Tibial nerve (tissue), 4 donors: Measurements from ENCODE around the gene C1orf116. TPM values are rescaled to one million over a fixed set of nuclear protein-coding genes. Genes with fewer than 3 reads are reported as not detected.

Experiments
- DNase-seq, 2 donors: peaks; one replicate each; pipeline ENCODE4 v3.0.0-alpha.2; 2019; ENCODE audit warnings: low spot score in 2 of 2
- H3K27ac ChIP-seq, 4 donors: fragments of 200-600 bp; sonication (generic) in 3 of 4; one replicate each; pipeline ENCODE4 v1.5.1; 2017 to 2019; ENCODE audit warnings: mild to moderate bottlenecking in 1 of 4
- H3K27me3 ChIP-seq, 2 donors: fragments of 200-600 bp; sonication (generic) in 1 of 2; one replicate each; pipeline versions ENCODE4 v1.5.1 to v1.6.0; 2017 to 2019
- H3K36me3 ChIP-seq, 3 donors: fragments of 200-600 bp; sonication (generic); one replicate each; pipeline ENCODE4 v1.5.1; 2018 to 2019
- H3K4me1 ChIP-seq, 4 donors: fragments of 200-600 bp; sonication (generic) in 3 of 4; one replicate each; pipeline ENCODE4 v1.5.1; 2017 to 2019
- H3K4me3 ChIP-seq, 4 donors: fragments of 200-600 bp; sonication (generic) in 3 of 4; one replicate each; pipeline ENCODE4 v1.5.1; 2017 to 2019; ENCODE audit warnings: mild to moderate bottlenecking in 1 of 4, moderate library complexity in 1 of 4
- H3K9me3 ChIP-seq, 4 donors: fragments of 200-600 bp; sonication (generic) in 3 of 4; one replicate each; pipeline ENCODE4 v1.5.1; 2017 to 2019
- CTCF ChIP-seq, 5 experiments: fragments of 200-600 bp in 3 of 5; fragments of 450-650 bp in 2 of 5; sonication (generic) in 3 of 5; IDR thresholded peaks; one replicate each; pipeline ENCODE4 v1.5.1; 2016 to 2019; ENCODE audit warnings: antibody characterized with exemption in 5 of 5, mild to moderate bottlenecking in 3 of 5, moderate library complexity in 2 of 5
- EP300 ChIP-seq, 2 donors: sonication (generic); formaldehyde crosslinking; IDR thresholded peaks; one replicate each; pipeline ENCODE4 v1.6.1; 2017; ENCODE audit warnings: antibody characterized with exemption in 2 of 2, mild to moderate bottlenecking in 1 of 2
- POLR2A ChIP-seq, 2 donors: fragments of 450-650 bp; IDR thresholded peaks; one replicate each; pipeline ENCODE4 v1.6.1; 2017; ENCODE audit warnings: antibody characterized with exemption in 2 of 2, mild to moderate bottlenecking in 2 of 2, moderate library complexity in 2 of 2
- WGBS, 2 donors: methylation state at CpG; one replicate each; pipeline ENCODE4 v1.1.5; 2018; 5-methylcytosine and 5-hydroxymethylcytosine counted together
- total RNA-seq, 4 donors: library from RNA; depleted of rRNA; stranded (reverse); fragments of >200 nt; gene quantifications; one replicate each; pipeline ENCODE4 v1.1.0, GENCODE V29; 2016

C1orf116 gene
- total RNA-seq, 4 donors from 2014 or later, result 0.44 TPM; not detected in 3

- Histone ChIP-seq H3K4me3 (peak overlapping the region; percentile 91 to 99 (median 92)), H3K36me3 (peaks cover 0 to 28% (median 0%) of the 10 kb centered on the region in 3 donors), H3K27ac (peak overlapping the region; percentile 88 to 99 (median 92)), H3K9me3 (no peaks in the 10 kb centered on the region), H3K4me1 (peaks cover 0 to 68% (median 19%) of the 10 kb centered on the region in 4 donors), H3K27me3 (no peaks in the 10 kb centered on the region)
- TF ChIP-seq EP300 (IDR thresholded peaks at IDR 0.05) (peak in 1 of 2 donors; percentile 74), CTCF (IDR thresholded peaks at IDR 0.05) (peak in 1 of 5 experiments; percentile 43), POLR2A (IDR thresholded peaks at IDR 0.05) (peak in 1 of 2 donors; percentile 62)
- DNase-seq, result peak; percentile 91
- 0% methylated on average over 44 to 47 of the region's 47 CpGs for WGBS, 2 donors
Measured at GRCh38 chr1:207050480-207051190, 18.1 kb upstream of the C1orf116 start.

- H3K27me3 ChIP-seq, result no peaks in the 10 kb centered on the region
- H3K27ac ChIP-seq, result peak overlapping the region; percentile 88 to 99 (median 92)
- H3K9me3 ChIP-seq, result no peaks in the 10 kb centered on the region
- H3K4me3 ChIP-seq, result peak overlapping the region; percentile 91 to 99 (median 92)
- DNase-seq, result peak in 1 of 2 donors; percentile 76
- 0 to 1% methylated on average over 6 of the region's 6 CpGs for WGBS, 2 donors
- peaks cover 0 to 27% (median 0%) of the 10 kb centered on the region in 3 donors for H3K36me3 ChIP-seq
- H3K4me1 ChIP-seq, result peaks cover 0 to 75% (median 19%) of the 10 kb centered on the region in 4 donors
- TF ChIP-seq POLR2A (IDR thresholded peaks at IDR 0.05) (no peak), CTCF (IDR thresholded peaks at IDR 0.05) (peak; percentile 59 to 80 (median 76))
Measured at GRCh38 chr1:207049974-207050391, 17.4 kb upstream of the C1orf116 start.

- Histone ChIP-seq H3K27me3 (no peaks in the 10 kb centered on the region), H3K4me3 (peak overlapping the region in 3 of 4 donors; percentile 91 to 99 (median 93)), H3K27ac (peak overlapping the region in 2 of 4 donors; percentile 92 to 99), H3K36me3 (peaks cover 0 to 27% (median 0%) of the 10 kb centered on the region in 3 donors), H3K9me3 (no peaks in the 10 kb centered on the region), H3K4me1 (peaks cover 0 to 75% (median 19%) of the 10 kb centered on the region in 4 donors)
- DNase-seq, result no peak
- WGBS, 2 donors, result 58 to 60% methylated on average over 8 of the region's 8 CpGs
- TF ChIP-seq CTCF (IDR thresholded peaks at IDR 0.05), result no peak
- TF ChIP-seq EP300 (IDR thresholded peaks at IDR 0.05), result no peak
- no peak for TF ChIP-seq POLR2A (IDR thresholded peaks at IDR 0.05)
Measured at GRCh38 chr1:207049514-207049913, 17.0 kb upstream of the C1orf116 start.

DNA sequence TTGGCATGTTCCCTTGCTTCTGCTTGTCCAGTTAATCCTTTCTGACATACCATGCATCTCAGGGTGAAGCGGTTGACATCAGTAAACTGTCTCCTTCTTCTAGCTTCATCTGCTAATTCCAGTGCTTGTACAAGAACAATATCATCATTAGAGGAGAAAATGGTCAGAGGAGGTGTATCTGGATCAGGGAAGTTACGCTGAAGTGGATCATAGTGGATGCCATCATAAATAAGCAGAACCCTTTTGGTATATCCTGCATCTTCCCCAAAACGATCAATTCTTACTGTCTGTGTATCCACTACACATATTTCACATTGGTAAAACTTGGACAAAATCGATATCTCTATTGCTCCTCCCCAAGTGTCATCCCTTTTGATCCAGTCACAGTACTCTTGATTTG is 16.5 kb upstream of the C1orf116 start:
- no peak for DNase-seq
- WGBS, 2 donors, result 89 to 90% methylated on average over 4 of the region's 4 CpGs
- H3K9me3 ChIP-seq, result no peaks in the 10 kb centered on the region
- no peak for TF ChIP-seq POLR2A (IDR thresholded peaks at IDR 0.05)
- no peak for TF ChIP-seq EP300 (IDR thresholded peaks at IDR 0.05)
- TF ChIP-seq CTCF (IDR thresholded peaks at IDR 0.05), result no peak
- H3K4me1 ChIP-seq, result peaks cover 0 to 75% (median 19%) of the 10 kb centered on the region in 4 donors
- no peaks in the 10 kb centered on the region for H3K27me3 ChIP-seq
- peaks cover 0 to 27% (median 0%) of the 10 kb centered on the region in 3 donors for H3K36me3 ChIP-seq
- peak overlapping the region in 1 of 4 donors; percentile 92 for H3K27ac ChIP-seq
- H3K4me3 ChIP-seq, result no peak overlapping the region

GRCh38 chr1:207048041-207048440 is 15.5 kb upstream of the C1orf116 start:
- Histone ChIP-seq H3K4me1 (peaks cover 0 to 74% (median 19%) of the 10 kb centered on the region in 4 donors), H3K36me3 (peaks cover 0 to 27% (median 0%) of the 10 kb centered on the region in 3 donors), H3K4me3 (no peak overlapping the region), H3K27ac (no peak overlapping the region), H3K9me3 (no peaks in the 10 kb centered on the region), H3K27me3 (no peaks in the 10 kb centered on the region)
- TF ChIP-seq POLR2A (IDR thresholded peaks at IDR 0.05), result no peak
- no peak for TF ChIP-seq EP300 (IDR thresholded peaks at IDR 0.05)
- TF ChIP-seq CTCF (IDR thresholded peaks at IDR 0.05), result no peak
- DNase-seq, result no peak
- WGBS, 2 donors, result 82 to 83% methylated on average over 6 of the region's 6 CpGs
